ENCODE results near the gene COL5A1. TPM values are rescaled to one million over a fixed set of nuclear protein-coding genes. Genes with fewer than 3 reads are reported as not detected.

COL5A1 gene
- total RNA-seq, 1 experiment from 2014 or later: 9.5 TPM

GRCh38 chr9:134867917-134868750, 226.5 kb downstream of the COL5A1 start:
- no peaks in the 10 kb centered on the region for H3K4me1 Mint-ChIP-seq
- Histone ChIP-seq H2BK15ac (ENCODE audit: low read depth, low read length) (no peak overlapping the region), H3K14ac (ENCODE audit: insufficient read depth, low read length) (no peak overlapping the region), H3K23me2 (ENCODE audit: insufficient read length, low read depth, low read length, poor library complexity, severe bottlenecking) (no peaks in the 10 kb centered on the region), H3K23ac (ENCODE audit: insufficient read length, low read depth, low read length) (no peak overlapping the region), H3K4ac (ENCODE audit: low read depth, low read length) (no peak overlapping the region), H3K79me2 (ENCODE audit: insufficient read depth, low read length) (no peaks in the 10 kb centered on the region), H4K20me1 (ENCODE audit: control insufficient read depth, insufficient read depth, insufficient read length) (no peaks in the 10 kb centered on the region), H3K4me2 (ENCODE audit: insufficient read depth, insufficient read length, low read length) (no peak overlapping the region), H3K79me1 (ENCODE audit: insufficient read depth, low read depth, low read length, poor library complexity, severe bottlenecking) (no peaks in the 10 kb centered on the region), H3K9me3 (ENCODE audit: control insufficient read depth, low read depth, low read length) (no peaks in the 10 kb centered on the region), H3K9ac (ENCODE audit: extremely low read depth, insufficient read length, low read length) (no peak overlapping the region), H2AFZ (ENCODE audit: low read length) (no peak overlapping the region), H4K91ac (ENCODE audit: insufficient read length, low read depth, low read length) (no peak overlapping the region), H3K27me3 (ENCODE audit: insufficient read depth, low read length) (no peaks in the 10 kb centered on the region), H4K8ac (replicated peaks; ENCODE audit: insufficient read length, low read depth, low read length) (no peak overlapping the region), H3K18ac (ENCODE audit: insufficient read length, low read depth, low read length) (no peak overlapping the region), H2BK120ac (ENCODE audit: low read depth, low read length, poor library complexity, severe bottlenecking) (no peak overlapping the region), H3K27ac (ENCODE audit: insufficient read length, low read depth, low read length) (no peak overlapping the region), H2BK20ac (ENCODE audit: low read depth, low read length, poor library complexity, severe bottlenecking) (no peak overlapping the region), H3K56ac (ENCODE audit: insufficient read length, low read depth, low read length) (no peak overlapping the region), H2BK5ac (ENCODE audit: insufficient read length, low read length) (no peak overlapping the region), H2BK12ac (ENCODE audit: insufficient read length, low read depth, low read length) (no peak overlapping the region), H3T11ph (ENCODE audit: low read length) (no peak overlapping the region), H4K5ac (ENCODE audit: insufficient read length, low read depth, low read length) (no peak overlapping the region), H3K4me1 (ENCODE audit: insufficient read depth, low read length) (no peaks in the 10 kb centered on the region), H2AK5ac (ENCODE audit: insufficient read length, low read length) (no peak overlapping the region)
- no peak for TF ChIP-seq CTCF (conservative IDR thresholded peaks at IDR 0.05)
- H3K27ac Mint-ChIP-seq: no peak overlapping the region
- H3K9me3 Mint-ChIP-seq: no peaks in the 10 kb centered on the region
- no peaks in the 10 kb centered on the region; a peak in 1 of 7 replicates for H3K36me3 Mint-ChIP-seq (ENCODE audit: insufficient read depth in 1 of 3, low read depth in 3 of 3)
- WGBS (ENCODE audit: extremely low coverage, insufficient read length, low lambda C conversion rate): no CpG with 5 or more reads among the region's 22 CpGs
- H3K4me3 Mint-ChIP-seq: no peak overlapping the region
- no peaks in the 10 kb centered on the region; the same call in 1 of the 2 replicates for H3K27me3 Mint-ChIP-seq (ENCODE audit: low read depth)
- peak; percentile 21 for DNase-seq
